Measurements from ENCODE around the gene SMS.
A peak's percentile ranks its signal among the peaks of the same experiment; 100 is the strongest.

The SMS gene

DNA sequence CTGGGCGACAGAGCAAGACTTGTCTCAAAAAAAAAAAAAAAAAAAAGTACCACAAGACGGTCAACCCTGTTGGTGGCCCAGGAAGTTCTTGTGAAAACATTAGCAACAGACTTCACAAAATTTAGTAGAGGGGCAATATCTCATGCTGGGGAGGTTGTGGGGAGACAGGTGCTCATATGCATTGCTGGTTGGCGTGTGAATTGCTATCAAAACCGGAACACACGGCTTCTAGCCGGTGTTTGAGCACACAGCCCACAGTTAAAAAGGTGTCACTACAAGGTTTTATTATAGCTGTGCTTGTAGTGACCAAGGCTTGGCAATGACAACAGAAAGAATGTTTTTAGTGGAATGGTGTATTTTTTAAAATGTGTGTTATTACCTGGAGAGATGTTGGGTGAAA lies 41.8 kb downstream of the SMS start:
- no peak for DNase-seq (ENCODE audit: low read depth in 3 of 3)

DNA sequence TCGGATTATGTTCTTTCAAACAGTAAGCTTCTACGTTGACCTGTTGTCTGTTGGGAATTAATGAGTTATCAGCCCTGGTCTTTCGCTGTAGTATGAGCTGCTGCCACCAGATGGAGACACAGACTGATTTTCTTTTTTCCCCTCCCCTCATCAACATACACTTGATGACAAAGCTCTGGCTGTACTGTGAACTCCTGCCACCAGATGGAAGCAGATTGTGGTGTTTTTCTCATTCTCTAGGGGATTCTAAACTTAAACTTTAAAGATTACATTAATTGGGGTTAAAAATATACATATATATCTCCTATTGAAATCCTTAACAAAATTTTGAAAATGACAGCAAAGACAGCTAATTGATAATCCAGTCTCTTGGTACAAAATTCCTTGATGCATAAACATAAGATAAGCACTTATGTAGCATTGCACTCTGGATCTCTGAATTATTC lies 44.8 kb downstream of the SMS start:
- DNase-seq (ENCODE audit: low read depth in 3 of 3) = peak; percentile 12 to 36 (median 23)

DNA sequence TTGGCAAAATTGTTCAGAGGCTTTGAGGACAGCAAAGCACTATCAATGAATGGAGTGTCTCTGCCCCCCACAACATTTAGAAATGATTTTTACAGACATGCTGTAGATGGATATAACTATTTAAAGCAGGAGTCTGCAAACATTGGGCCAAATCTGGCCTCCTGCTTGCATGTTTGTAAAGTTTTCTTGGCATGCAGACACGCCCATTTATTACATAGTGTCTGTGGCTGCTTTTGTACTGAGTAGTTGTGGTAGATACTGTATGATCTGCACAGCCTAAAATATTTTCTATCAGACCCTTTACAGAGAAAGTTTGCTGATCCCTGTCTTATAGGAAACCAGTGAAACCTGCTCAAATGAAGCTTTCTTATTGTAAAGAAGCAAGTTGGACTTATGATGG lies 46.1 kb downstream of the SMS start:
- DNase-seq (ENCODE audit: low read depth in 3 of 3) = no peak

DNA sequence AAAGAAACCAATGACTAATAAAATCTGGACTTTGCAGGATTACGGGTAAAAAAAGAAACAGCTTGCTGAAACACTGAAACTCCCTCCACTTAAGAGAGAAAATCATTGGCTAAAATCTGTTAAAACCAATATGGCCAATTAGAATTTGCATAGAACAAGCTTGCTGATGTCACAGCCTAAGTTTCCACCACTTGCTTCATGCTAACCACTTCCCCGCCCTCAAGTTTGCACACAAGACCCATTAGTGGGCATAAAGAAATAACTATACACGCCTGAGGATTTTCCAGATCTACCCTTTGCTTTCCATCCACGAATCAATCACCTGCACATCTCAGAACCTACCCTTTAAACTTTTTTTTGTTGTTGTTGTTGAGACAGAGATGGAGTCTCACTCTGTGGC lies 48.9 kb downstream of the SMS start:
- DNase-seq (ENCODE audit: low read depth in 3 of 3) = no peak

DNA sequence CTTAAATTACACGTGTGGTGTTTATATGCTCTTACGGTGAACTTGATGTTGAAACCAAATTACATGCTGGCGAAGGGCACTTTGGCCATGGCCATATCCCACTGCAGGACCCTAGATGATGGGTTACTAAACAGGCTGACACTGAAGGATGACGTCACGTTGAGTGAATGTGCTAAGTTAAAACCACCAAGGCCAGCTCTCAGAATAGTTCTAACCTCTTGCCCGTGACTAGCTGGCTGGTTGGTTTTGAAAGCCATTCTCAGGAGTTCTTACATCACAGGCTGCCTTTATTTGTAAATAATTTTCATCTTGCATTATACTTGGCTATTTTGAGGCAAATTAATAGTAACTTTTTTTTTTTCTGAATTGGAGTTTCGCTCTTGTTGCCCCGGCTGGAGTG lies 50.3 kb downstream of the SMS start:
- DNase-seq (ENCODE audit: low read depth in 3 of 3) = no peak

DNA sequence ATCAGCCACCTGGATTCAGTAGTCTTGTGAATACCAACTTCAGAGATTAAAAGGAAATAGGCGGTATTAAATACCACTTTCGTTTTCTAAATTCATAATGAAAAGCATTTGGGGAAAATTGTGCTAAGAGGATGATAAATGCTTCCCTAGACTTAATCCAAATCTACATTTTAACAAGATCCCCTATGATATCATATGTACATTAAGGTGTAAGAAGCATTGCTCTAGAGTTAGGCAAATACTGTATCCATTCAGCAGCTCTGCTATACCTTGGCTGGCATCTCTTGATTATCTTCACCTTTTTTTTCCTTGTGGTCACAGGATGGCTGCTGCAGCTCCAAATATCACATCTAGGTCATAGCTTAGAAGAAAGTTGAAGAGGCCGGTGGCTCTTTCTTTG lies 51.0 kb downstream of the SMS start:
- DNase-seq (ENCODE audit: low read depth in 3 of 3) = no peak

DNA sequence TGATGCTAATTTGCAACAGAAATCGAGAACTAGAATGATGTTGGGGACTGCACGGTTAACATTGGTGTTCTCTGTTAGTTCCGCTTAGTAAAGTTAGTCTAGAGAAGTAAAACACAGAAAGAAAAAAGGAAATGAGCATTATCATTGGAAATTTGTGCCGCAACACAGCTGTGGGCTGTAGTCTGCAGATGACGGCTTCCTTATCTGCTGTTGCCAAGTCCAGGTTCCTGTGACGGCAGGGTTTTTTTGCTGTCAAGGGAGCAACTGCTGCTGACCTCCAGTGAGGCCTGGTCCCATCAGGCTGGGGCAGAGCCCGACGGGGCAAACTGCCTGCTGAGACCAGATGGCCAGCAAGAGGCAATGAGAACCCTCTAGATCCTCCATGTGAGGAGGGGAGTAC lies 52.8 kb downstream of the SMS start:
- DNase-seq (ENCODE audit: low read depth in 3 of 3) = no peak

DNA sequence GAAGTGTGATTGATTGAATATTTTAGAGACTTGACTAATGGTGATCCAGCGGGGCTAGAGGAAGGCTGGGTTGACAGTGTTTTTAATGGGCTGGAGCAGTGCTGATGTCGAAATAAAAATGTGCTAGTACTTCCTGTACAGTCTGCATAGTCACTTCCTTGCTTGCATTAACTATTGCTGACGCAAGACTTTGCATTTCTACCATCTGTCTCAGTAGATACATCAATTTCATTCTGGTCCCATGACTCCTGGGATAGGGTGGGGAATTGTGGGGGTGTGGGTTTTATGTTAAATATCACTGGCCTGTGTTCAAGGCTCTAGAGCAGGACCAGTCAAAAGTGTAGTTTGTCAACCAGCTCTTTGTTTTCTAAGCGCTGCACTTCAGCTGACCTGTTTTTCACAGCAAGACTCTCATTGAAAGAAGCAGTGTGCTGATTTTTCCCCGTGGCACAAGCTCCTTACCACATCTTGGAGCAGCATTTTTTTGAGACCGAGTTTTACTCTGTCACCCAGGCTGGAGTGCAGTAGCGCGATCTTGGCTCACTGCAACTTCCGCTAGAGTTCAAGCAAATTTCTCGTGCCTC lies 56.5 kb downstream of the SMS start:
- no peak for DNase-seq (ENCODE audit: low read depth in 3 of 3)

DNA sequence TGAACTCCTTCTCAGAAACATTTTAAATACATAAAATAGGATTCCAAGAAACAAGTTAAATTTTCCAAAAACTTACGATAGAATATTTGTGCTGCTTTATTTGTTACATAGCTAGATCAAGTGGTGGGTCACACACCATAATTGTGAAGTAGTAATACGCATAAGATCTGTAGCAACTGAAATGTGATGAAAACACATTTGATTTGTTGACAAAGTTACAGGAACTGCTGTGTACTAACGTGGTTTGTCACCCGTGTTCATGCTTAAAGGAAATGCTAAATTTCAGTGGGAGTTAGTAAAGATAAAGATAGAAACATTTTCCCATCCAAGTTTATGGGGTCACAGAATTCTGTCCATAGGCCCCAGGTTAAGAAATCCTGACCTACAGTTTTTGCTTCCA lies 57.5 kb downstream of the SMS start:
- DNase-seq (ENCODE audit: low read depth in 3 of 3) = no peak

DNA sequence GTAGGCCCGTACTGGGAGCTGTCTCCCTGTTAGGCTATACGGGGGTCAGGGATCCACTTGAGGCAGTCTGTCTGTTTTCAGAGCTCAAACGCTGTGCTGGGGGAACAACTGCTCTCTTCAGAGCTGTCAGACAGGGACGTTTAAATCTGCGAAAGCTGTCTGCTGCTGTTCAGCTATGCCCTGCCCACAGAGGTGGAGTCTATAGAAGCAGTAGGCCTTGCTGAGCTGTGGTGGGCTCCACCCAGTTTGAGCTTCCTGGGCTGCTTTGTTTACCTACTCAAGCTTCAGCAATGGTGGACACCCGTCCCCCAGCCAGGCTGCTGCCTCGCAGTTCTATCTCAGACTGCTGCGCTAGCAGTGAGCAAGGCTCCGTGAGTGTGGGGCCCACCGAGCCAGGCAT lies 64.4 kb downstream of the SMS start:
- DNase-seq (ENCODE audit: low read depth in 3 of 3) = no peak

DNA sequence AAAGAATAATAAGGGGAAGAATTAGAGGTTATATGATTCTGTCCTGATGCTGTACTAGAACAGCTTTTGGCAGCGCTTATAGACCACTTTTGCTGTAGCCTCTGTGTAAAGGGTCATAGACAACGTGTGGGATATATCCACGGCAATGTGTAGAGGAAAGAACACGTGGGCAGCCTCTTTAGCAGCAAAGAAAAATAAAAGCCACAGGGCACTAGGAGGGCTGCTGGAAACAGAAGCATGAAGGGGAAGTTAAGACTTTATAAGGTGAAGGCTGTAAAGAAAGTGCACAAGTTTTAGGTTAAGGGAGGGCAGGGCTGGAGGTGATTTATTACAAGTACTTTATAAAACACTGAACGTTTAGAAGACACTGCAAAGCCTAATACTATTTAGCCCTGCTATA lies 71.5 kb downstream of the SMS start:
- DNase-seq (ENCODE audit: low read depth in 3 of 3) = no peak

DNA sequence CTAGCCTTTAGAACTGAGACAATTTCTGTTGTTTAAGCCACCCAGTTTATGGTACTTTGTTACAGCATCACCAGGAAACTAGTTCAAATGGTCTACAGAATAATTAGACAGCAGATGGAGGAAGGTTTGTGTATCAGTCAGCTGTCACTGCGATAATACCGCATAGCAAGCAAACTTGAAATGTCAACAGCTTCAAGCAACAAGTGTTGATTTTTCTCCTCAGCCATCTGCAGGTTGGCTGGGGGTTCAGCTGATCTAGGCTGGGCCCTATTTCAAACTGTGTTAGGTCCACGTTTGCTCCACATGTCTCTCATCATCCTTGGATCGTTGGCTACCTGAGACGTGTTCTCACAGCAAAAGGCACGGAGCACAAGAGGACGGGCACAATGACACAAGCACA lies 72.4 kb downstream of the SMS start:
- DNase-seq (ENCODE audit: low read depth in 3 of 3) = no peak

DNA sequence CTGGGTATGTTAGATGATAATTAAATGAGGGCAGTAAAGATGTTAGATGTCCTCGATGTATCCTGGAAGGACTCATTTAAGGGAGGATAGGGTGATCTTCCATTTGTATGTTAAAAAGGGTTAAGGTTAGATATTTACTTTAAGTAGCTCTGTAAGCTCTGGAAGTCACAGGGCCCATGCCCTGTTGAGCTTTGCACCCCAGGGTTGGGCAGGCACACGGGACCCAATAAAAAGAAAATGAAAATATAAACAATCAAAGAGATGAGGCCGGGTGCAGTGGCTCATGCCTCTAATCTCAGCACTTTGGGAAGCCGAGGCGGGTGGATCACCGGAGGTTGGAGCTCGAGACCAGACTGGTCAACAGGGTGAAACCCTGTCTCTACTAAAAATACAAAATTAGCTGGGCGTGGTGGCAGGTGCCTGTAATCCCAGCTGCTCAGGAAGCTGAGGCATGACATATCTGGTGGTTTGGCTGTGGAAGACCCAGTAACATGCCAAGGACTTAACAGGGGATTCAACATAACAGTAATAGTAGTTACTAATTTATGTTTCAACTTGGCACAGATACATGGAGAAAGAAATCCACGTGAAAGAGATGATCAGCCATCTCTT lies 74.7 kb downstream of the SMS start:
- DNase-seq (ENCODE audit: low read depth in 3 of 3) = no peak

DNA sequence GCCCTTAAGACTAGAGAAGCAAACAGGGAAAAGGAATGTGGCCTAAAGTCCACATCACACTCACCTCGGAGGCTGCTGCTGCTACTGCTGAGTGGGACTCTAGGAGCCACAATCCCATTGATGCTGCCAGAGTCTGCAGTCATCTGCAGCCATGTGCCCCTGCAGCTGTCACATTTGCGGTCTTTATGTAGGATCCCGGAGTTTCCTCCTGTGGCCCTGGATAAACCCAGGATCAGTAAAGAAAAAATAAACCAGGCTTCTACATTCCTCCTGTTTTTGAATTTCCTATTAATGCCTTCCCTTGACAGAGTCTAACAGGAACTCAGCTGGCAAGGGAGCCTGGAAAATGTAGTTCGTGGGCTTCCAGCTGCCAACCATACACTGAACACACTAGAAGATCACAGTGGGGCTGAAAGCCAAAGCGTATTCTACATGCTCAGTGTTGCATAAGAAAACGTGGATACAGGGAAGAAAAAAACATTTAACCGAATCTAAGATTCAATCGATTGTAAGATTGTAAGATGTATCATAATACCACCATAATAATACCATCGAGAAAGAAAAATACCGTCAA lies 81.3 kb downstream of the SMS start:
- DNase-seq (ENCODE audit: low read depth in 3 of 3) = no peak

DNA sequence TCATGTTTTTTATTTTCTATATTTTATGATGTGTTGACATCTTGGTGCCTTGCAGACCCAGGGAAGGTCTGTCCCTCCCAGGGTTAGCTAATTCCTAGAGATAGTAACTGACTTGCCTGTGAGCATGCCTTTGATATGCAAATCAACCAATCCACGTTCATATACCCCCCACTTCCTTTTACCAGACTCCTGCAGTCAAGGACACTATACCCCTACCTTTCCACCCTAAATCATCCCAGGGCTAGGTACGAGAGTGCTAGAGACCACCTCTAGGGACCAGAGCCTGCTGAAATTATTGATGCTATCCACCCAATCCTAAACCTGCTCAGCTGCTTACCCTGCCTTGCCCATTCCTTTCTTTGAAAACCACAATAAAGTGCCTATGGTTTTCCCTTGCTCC lies 84.1 kb downstream of the SMS start:
- no peak for DNase-seq (ENCODE audit: low read depth in 3 of 3)

DNA sequence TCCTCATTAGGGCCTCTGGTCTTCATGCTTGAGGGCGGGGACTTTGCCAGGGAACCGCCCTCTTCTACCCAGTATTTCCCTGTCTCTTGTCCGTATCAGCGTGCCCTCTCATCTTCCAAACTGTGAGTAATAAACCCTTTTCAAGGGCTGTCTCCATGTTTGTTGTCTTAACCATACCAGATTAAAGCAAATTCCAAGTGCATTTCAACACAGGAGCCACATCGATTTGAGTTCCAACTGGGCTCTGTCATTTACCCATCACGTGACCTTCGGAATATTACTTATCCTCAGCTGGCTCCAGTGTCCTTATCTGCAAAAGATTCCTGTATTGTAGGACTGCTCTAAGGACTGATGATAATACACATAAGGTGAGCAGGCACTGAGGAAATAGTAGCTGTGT lies 85.2 kb downstream of the SMS start:
- no peak for DNase-seq (ENCODE audit: low read depth in 3 of 3)

DNA sequence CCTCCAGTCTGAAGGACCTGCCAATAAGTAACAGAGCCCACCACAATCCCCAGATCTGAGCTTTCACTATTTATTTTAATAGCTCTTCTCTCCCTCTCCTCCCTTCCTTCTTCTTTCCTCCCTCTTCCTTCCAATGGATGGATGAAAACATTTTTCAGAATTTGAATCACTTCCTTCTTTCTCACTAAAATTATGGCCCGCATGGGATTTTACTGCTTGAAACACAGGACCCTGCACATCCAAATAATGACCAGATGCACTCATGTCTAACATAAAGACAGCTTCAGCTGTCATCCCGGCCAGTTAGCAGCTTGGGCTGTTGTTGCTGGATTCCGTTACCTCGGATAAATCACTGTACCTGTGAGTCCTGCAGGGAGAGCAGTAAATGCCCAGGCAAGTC lies 86.2 kb downstream of the SMS start:
- no peak for DNase-seq (ENCODE audit: low read depth in 3 of 3)

DNA sequence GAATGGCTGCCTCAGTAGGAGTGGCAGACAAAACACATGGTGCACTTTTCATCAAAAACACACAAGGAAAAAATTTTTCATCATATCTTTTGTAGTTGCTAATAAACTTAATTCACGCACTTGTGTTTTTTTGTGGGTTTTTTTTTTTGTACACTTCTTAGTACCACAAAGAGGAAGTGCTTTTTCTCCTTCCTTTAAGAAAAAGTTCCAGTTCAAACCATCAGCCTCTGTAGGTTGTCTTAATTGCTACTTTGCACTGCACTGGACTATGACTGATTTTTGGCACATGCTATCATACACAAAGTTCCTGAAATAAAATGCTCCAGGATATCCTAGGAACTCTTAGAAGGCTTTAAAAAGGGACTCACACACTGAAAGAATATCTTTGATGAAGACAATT lies 91.6 kb downstream of the SMS start, which contains the start of gene PHEX:
Gene PHEX, plus strand, starts transcription at position 242 of the 400 bp plus-strand sequence. CDS start 681 bp downstream, outside the sequence.
- DNase-seq (ENCODE audit: low read depth in 3 of 3) = no peak

DNA sequence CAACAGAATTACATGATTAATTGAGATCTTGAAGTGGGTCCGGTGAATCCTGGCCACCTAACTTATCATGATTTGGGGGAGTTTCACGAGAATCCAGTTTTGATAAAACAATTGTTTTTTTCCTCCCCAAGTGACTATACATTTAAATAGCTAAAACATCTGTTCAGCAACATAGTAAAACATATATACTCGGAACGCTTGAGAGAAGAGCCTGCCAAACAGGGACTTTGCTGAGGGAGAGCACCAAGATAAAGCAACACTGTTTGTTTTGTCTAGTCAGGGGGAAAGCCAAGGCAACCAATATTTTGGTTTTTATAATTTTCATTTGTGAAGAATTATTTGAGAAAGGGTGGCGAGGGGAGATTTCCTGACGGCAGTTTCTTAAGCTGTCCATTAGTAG lies 92.0 kb downstream of the SMS start:
- DNase-seq (ENCODE audit: low read depth in 3 of 3) = no peak

DNA sequence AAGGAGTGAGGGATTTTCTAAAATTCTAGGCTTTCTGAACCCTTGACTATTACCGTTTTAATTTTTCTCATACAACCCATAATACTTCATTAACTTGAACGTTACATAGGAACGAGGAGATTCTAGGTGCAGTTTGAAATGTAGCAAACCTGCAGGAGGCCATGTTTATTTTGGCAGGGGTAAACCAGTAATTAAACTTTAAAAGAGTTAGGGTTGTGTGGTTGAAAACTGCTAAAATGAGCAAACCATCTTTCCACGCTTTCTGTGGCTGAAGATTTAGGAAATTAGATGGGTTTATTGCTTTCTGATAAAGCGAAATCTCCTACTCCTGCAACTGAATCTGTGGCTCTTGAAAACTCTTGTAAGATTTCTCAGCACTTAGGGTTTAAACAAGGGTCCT lies 93.3 kb downstream of the SMS start:
- DNase-seq (ENCODE audit: low read depth in 3 of 3) = no peak

DNA sequence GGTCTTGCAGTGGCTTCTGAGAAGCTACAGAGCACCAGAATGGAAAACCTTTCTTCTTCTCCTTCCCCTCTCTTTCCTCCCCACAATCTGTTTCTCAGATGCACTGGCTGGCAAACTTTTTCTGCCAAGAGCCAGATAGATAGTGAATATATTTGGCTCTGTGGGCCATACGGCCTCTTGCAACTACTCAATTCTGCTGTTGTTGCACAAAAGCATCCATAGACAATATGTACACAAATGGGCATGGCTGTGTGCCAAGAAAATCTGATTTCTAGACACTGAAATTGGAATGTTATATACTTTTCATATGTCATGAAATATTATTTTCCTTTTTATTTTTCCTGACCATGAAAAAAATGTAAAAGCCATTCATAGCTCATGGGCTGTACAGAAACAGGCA lies 94.7 kb downstream of the SMS start:
- DNase-seq (ENCODE audit: low read depth in 3 of 3) = no peak

DNA sequence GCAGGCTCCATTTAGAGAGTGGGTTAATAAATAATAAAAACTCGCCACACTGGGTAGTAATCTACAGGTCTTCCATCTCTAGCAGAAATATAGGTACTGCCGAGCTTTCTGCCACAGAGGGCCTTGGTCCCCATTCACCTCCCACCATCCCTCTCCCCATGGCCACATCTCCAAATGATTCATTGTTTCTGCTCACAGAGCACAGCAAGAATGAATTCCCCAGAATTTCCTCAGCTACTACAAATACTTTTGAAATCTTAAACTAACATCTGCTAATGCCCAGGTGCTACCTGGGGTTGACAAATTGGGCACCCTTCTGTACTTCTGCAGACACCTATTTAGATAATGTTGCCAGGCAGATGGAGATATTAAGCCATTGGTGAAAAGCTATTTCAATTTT lies 96.7 kb downstream of the SMS start:
- DNase-seq (ENCODE audit: low read depth in 3 of 3) = no peak

DNA sequence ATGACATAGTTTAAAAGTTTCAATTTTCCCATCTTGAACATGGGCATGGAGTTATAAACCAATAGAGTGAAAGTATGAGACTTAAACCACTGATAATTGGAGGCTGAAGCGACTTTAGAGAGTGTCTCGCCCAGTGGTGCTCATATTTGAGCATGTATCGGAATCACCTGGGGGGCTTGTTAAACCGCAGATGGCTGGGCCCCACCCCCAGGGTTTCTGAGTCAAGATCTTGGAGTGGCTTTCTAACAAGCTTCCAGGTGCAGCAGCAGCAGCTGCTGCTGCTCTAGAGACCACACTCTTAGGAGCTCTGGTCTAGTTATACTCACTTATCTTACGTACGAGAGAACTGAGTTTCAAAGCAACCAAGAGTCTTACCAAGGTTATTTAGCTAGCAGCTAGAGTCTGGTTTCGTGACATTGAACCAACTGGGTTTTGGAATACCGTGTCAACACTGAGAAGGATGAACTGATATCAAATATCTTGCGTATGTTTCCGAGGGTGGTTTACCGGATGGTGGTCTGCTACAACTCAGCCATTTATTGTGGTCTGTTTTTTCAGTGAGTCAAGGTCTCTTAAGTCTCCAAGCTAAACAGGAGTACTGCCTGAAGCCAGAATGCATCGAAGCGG lies 97.5 kb downstream of the SMS start:
- DNase-seq (ENCODE audit: low read depth in 3 of 3) = no peak

Data from stimulated activated CD4-positive, alpha-beta T cell treated with anti-CD3 and anti-CD28 coated beads, TNF-alpha, amount 100 ng/mL, for 4 hours (primary cell).